ENCODE data around the gene TRIM43.
"Not testable (repeated sequence)": the region's sequence is repeated elsewhere in the genome, so short reads cannot be mapped to it uniquely, and the experiment has no call there.

DNA sequence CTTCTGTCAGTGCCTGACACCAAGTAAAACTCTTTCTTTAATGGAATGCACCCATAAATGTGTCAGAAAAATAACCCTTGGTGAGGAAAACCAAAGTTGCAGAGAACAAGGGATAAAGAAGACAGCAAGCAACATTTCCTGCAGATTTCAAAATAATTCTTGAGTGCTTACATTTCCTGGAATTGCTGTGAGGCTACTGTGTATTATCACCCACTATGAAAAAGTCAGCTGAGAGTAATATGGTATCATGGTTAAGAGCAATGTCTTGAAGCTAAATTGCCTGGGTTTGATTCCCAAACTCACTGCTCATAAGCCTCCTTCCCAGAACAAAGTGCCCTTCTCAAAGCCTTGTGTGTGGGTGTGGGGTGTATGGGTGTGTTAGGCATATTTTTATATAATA is 10.3 kb downstream of the TRIM43 start:
- TF ChIP-seq, protein P1, sequence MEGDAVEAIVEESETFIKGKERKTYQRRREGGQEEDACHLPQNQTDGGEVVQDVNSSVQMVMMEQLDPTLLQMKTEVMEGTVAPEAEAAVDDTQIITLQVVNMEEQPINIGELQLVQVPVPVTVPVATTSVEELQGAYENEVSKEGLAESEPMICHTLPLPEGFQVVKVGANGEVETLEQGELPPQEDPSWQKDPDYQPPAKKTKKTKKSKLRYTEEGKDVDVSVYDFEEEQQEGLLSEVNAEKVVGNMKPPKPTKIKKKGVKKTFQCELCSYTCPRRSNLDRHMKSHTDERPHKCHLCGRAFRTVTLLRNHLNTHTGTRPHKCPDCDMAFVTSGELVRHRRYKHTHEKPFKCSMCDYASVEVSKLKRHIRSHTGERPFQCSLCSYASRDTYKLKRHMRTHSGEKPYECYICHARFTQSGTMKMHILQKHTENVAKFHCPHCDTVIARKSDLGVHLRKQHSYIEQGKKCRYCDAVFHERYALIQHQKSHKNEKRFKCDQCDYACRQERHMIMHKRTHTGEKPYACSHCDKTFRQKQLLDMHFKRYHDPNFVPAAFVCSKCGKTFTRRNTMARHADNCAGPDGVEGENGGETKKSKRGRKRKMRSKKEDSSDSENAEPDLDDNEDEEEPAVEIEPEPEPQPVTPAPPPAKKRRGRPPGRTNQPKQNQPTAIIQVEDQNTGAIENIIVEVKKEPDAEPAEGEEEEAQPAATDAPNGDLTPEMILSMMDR (IDR thresholded peaks at IDR 0.05; ENCODE audit: poor library complexity), result not testable (repeated sequence)
- not testable (repeated sequence) for TF ChIP-seq EZH2 (IDR thresholded peaks at IDR 0.05; ENCODE audit: borderline replicate concordance)
